Urothelium cell line (cell line): ENCODE results near the gene ZNF516.

Experiments used
- DNase-seq: peaks from one replicate; pipeline ENCODE4 v3.0.0; 2011; ENCODE audit warnings: low spot score, mixed read lengths
- FAIRE-seq: peaks from 2 replicates; lab custom pipeline; 2011; peaks lifted over from hg19 to GRCh38; lab: Jason Lieb, UNC

The ZNF516 gene

DNA sequence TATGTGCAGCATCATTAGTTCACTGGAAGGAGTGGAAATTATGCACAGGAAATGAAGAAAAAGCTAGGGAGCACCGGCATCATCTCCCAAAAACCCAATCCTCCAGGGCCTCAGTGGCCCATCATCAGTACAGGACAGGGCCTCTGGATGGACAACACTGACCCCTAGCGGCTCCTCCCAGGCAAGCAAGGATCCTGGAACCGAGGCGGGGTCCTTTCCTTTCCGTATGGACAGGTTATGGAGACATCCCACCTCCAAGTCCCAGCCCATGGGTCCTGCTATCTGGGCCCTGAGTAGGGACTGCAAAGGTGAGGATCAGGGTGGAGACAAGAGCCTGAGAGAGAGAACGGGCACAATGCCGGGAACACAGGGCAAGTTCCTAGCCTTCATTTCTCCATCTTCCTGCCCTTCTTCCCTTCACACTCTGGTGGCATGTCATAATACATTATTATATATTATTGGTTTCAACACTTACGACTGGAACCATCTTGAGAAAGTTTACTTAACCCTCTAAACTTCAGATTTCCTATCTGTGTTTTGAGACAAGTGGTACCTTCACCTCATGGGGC lies 68.2 kb downstream of the ZNF516 start:
- DNase-seq (peak; percentile 49), FAIRE-seq (no peak)

DNA sequence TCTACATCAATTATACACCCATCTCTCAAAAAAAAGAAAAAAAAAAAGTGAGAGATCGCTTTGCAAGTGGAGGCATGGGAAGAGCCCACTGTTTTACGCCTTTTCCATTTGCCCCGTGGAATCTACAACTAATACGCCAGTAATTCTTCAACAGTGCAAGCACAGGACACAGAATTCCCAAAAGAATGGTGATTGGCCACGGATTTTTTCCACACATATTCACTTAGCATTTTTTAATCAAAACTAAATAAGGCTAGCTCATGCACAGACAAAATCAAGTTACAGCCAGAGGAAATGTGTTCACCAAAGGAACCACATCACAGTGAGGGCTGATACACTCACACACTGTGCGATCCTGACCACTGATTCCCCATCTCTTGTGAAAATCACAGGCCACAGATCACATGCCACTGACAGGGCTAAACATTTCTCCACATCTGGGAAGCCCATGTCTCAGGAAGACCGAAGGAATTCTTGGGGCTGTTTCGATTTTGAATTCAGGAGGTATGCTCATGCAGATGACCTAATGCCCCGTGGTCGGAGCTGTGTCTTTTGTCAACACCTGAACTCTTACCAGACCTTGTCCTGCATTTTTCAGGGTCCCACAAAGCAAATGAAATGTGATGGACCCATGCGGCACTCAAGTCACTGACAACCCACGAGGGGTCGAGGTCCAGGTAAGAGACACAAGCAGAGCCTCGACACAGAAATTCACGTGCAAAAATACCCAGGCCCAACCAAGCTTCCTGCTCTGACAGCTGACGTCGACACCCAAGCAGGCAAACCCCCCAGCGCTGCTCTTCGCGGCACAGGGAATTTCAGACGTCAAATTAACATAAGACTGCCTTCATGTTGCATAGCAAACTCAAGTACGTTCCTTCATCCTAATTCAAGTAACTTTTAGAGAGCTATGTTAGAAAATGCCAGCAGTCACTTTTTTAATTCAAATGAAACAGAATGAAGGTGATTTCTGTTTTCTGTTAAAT lies 69.6 kb downstream of the ZNF516 start:
- FAIRE-seq: no peak

DNA sequence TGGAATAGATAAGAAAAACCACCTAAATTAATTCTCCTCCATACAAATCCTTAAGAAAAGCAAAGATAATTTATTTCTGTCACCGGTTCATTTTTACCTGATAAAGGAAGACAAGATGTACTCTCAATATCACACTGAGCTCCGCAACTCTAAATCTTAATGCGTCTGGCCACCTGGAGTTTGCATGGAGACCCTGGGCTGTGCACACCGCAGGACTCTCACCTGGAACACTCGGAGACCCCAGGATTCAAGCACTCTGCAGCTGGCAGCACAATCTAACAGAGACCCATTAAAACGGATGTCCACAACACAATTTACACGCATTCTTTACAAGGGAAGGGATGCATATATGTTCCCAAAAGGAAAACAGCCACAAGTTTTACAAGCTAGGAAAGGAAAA lies 72.2 kb downstream of the ZNF516 start:
- DNase-seq: no peak
- no peak for FAIRE-seq

More for the DNA sequence above, 69.6 kb downstream of the ZNF516 start:
- DNase-seq: no peak

DNA sequence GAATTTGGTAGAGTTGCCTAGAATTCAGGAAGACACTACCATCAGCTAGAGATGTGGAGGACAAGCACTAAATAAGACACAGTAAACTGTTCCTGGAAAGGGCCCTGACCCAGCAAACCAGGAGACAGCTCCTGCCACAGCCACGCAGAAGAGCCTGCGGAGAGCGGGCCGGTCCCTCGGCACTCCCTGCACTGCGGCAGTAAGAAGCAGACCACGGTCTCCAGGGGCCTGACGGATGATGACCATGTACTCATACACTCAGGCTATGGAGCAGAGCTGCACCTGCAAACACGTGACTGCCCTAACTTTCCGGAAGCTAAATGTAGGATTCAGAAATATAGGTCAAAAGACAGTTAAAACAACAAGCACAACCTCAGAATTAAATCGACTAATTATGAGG lies 72.9 kb downstream of the ZNF516 start:
- FAIRE-seq: no peak

GRCh38 chr18:76421685-76422078 lies 73.4 kb downstream of the ZNF516 start:
- no peak for DNase-seq
- FAIRE-seq: no peak

More for the DNA sequence above, 72.9 kb downstream of the ZNF516 start:
- DNase-seq: no peak

DNA sequence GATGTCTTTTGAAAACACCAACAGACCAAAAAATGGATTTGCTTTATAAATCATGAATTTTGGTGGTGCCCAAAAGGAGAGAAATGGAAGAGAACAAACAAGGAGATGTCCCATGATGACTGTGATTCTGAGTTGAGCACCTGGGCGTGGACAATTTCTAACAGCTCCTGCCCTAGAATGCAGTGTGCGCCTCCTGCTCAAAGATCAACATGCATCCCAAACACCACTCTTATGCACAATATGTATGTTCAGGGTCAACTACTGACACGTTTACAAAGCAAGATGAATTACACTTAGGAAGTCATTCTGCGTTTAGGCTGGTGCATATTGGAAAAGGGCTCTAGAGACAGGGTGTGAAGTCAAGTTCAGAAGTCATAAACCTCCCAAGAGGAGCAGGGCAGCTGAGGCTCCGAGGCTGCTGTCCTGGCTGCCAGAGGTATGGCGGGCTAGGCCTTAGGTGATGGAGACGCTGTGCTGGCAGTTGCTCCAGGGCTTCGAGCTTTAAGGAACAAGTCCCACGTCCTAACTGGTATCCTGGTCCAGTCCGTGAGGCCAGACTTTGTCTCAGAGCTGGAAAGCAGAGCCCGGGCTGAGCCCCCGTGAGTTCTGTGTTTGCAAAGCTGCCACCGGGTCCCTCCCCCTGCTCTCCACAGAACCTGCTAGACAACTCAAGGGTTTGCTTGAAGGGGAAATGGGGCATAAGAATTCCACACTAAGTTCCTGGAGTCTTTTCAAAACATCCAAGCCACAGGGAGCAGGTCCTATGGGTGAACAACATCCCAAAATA lies 74.0 kb downstream of the ZNF516 start:
- no peak for FAIRE-seq

GRCh38 chr18:76419811-76420210 lies 75.2 kb downstream of the ZNF516 start:
- FAIRE-seq (no peak), DNase-seq (no peak)

More for the DNA sequence above, 74.0 kb downstream of the ZNF516 start:
- DNase-seq: no peak

GRCh38 chr18:76416911-76417310 lies 78.1 kb downstream of the ZNF516 start:
- no peak for DNase-seq
- FAIRE-seq: no peak

- FAIRE-seq (no peak), DNase-seq (no peak)
Measured at GRCh38 chr18:76414936-76415621, 80.0 kb downstream of the ZNF516 start.

DNA sequence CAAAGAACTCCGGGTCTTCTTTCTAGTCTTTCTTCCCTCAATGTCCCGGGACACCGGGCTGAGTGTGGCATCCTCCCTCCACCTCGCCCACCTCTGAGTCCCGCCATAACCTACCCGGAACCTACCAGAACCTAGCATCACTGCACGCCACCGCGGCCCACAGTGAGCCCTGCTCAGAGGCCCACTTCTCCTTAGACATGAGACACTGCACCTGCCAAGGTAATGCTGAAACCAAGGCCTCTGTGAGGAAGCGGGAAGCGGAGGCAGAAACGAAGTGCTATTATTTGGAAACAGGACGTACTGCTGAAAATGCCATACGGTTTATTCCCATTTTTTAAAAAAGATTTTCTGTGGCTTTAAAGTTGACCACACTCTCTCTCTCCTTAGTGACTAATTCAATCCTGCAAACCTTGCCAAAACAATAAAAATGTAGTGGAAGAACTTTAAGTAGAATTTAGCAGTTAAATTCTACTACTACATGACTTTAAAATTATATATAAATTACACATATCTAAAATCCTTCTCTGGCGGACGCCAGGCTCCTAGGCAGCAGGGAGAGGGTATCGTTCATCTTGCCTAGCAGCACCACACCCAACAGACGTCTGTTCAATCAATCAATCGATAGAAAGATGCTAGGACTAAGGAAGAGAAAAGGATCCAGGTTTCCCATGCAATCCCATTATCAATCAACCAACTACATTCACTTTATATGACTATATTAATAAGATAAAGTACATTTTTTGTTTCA lies 82.0 kb downstream of the ZNF516 start:
- DNase-seq (no peak), FAIRE-seq (no peak)

DNA sequence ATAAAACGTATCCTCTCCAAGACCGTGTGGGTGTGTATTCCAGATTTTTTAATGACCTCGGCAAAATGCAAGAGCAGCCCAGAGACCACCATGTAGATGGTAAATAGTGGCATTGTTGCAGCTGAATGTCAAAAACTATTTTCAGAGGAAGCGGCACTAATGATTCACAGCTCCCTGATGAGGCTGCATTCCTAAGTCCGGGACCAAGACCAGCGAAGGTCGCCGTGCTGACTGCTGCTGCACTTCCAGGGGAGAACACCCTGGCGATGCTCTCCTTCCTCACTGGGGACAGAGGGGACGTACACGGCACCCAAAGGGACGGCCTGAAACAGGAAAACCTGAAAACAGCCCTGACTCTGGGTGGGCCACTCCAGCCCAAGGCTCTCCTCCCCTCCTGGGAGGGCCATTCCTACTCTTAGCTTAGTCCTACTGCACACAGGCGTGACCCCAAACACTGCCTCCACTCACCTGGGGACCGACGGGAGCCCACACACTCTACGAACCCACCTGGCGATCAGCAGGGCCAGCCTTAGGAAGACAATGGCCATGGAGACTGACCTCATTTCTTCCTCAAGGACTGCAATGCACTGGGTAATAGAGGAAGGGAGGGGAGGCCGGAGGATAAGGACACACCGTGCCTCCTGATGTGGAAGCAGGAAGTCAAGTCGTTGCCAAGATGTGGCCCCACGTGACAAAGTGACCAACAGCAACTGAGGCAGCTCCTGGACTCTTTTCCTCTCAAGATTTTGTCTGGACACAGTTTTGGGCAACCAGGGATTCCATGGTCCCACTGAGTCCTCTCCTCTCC lies 82.8 kb downstream of the ZNF516 start:
- FAIRE-seq (peak; percentile 32), DNase-seq (peak; percentile 50)

- FAIRE-seq (no peak), DNase-seq (no peak)
Measured at GRCh38 chr18:76410660-76411417, 84.2 kb downstream of the ZNF516 start.

DNA sequence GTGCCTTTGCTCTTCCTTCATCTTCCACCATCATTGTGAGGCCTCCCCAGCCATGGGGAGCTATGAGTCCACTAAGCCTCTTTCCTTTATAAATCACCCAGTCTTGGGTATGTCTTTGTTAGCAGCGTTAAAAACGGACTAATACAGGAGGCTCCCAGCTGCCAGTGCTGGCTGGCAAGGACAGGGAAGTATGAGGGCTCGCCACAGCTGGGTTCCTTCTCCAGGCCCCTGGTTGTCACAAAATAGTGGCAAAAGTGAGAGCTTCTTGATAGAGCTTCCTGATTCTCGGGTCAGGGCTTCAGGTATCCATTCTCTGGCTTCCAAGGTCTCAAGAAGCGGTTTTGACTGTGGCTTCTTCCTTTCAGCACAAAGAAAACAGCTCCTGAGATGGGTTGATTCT lies 85.0 kb downstream of the ZNF516 start:
- FAIRE-seq: no peak

DNA sequence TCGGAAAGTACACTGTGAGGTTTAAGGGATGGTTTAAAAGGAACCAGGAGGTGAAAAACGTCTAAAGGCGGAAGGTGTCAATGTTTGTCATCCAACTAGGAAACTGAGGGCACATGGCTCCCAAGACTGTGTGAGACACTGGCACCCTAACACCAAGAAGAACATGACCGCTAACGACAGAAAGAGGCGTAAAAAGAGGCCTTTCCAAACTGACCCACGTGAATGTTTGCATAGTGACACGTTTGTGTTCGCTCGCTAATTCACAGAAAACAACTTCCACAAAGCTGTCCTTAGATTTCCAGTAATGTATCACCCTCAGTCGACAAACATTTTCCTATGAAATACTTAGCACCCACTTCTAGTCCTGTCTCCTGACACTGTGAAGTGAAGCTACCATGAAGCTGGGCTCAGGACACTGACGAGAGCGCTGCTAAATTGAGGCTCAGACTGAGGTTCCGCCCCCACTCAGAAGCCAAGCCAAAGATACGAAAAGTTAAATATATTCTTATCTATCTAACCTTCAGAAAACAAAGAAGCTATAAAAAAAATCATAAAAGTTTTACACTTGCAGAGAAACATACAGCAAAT lies 86.5 kb downstream of the ZNF516 start:
- no peak for FAIRE-seq
- no peak for DNase-seq

More for the DNA sequence above, 85.0 kb downstream of the ZNF516 start:
- no peak for DNase-seq

GRCh38 chr18:76407681-76408080 lies 87.4 kb downstream of the ZNF516 start:
- FAIRE-seq: no peak
- no peak for DNase-seq

GRCh38 chr18:76406791-76407190 lies 88.3 kb downstream of the ZNF516 start:
- no peak for FAIRE-seq

DNA sequence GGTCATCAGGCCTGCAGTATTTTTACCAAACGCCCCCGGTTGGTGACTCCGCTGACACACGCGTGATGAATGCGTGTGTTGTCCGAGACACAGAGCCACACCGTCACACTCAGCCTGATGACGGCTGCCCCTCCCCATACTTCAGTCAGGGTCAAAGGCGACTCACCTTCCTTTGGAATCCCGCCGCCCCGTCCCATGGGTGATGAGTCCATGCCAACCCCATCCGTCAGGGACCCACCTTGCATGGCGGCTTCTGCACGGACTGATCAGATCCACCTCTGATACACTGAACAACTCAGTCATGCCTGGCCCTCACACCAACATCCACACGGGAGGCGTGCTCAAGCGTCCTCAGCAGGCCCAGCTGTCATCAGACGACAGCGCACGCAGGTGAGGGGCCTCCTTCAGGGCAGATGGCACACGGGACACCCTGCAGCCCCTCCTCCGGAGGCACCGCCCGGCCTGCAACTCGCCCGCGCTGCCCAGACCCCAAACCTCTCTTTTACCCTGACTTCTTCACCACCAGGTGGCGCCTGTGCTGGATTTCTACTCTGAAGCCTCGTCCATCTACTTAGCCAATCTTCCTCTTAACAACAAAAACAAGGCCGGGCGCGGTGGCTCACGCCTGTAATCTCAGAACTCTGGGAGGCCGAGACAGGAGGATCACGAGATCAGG lies 89.2 kb downstream of the ZNF516 start:
- FAIRE-seq: no peak

More at GRCh38 chr18:76406791-76407190, 88.3 kb downstream of the ZNF516 start:
- no peak for DNase-seq

More for the DNA sequence above, 89.2 kb downstream of the ZNF516 start:
- peak; percentile 38 for DNase-seq
